Measurements from ENCODE around the gene MLX.

DNA sequence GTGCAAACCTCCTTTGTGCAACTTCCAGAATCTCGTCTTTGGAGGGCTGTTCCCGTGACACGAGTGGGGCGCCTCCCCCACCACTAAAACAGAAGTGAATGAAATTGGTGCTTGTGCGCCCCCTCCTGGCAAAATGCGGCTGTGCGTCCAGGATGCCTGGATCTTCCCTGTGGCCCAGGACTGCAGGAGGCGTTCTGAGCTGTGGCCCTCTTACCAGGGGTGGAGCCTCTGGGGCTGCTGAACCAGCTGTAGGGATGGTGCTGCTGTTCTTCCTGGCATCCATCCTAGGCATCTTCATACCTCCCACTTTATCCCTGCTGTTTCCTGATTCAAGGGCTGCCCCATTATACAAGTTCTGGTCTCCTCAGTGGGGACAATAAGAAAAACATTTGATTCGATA is 49.4 kb upstream of the MLX start:
- TF ChIP-seq POLR2AphosphoS5 (IDR thresholded peaks at IDR 0.05) (peak in 3 of 4 donors; percentile 43 to 57 (median 51)), POLR2A (IDR thresholded peaks at IDR 0.05) (no peak)
- TF ChIP-seq, protein P1, sequence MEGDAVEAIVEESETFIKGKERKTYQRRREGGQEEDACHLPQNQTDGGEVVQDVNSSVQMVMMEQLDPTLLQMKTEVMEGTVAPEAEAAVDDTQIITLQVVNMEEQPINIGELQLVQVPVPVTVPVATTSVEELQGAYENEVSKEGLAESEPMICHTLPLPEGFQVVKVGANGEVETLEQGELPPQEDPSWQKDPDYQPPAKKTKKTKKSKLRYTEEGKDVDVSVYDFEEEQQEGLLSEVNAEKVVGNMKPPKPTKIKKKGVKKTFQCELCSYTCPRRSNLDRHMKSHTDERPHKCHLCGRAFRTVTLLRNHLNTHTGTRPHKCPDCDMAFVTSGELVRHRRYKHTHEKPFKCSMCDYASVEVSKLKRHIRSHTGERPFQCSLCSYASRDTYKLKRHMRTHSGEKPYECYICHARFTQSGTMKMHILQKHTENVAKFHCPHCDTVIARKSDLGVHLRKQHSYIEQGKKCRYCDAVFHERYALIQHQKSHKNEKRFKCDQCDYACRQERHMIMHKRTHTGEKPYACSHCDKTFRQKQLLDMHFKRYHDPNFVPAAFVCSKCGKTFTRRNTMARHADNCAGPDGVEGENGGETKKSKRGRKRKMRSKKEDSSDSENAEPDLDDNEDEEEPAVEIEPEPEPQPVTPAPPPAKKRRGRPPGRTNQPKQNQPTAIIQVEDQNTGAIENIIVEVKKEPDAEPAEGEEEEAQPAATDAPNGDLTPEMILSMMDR (IDR thresholded peaks at IDR 0.05), result peak; percentile 87 to 96 (median 94)
